GM20431 (cell line): ENCODE data around the gene CREB1.

Experiments used
- in situ Hi-C: fragments of 300-500 bp; cut with MseI, MboI; formaldehyde crosslinking; loops from one replicate; pipeline ENCODE4 v1.15.0; 2020; ENCODE audit warnings: low sequenced_read_pairs; ENCODE audit not compliant: unreplicated experiment

Gene CREB1

DNA sequence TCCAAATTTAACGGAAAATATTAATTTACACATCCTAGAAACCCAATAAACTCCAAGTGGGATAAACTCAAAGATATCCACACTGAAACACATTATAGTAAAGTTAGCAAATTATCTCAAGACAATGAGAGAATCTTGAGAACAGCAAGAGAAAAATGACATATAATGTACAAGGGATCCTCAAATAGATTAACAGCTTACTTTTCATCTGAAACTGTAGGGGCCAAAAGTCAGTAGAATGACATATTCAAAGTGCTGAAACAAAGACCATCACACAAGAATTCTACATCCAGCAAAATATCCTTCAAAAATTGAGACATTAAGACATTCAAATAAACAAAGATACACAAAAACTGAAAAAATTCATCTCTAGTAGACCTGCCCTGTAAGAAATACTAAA lies 114.1 kb downstream of the CREB1 start:
- in situ Hi-C loops = loop anchor here (25.0 kb wide), 1 partner anchor 393 kb away; the partner anchor contains the start of gene PLEKHM3

DNA sequence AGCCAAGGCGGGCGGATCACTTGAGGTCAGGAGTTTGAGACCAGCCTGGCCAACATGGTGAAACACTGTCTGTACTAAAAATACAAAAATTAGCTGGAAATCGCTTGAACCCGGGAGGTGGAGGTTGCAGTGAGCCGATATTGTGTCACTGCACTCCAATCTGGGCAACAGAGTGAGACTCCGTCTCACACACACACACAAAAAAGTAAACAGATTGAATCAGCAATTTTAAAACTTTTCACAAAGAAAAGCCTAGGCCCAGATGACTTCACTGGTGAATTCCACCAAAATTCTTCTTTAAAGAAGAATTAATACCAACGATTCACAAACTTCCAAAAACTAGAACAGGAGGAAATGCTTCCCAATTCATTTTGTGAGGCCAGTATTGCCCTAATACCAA lies 116.8 kb downstream of the CREB1 start:
- in situ Hi-C loops = loop anchor here (25.0 kb wide), 1 partner anchor 391 kb away; the partner anchor contains the start of gene PLEKHM3
